GM19025 (cell line): ENCODE data around the gene NHSL1.
A peak's percentile ranks its signal among the peaks of the same experiment; 100 is the strongest.

Experiments
- ATAC-seq: cut with Tn5 transposase; IDR thresholded peaks from one replicate; pipeline ENCODE4 v1.9.1; 2021; ENCODE audit warnings: mild to moderate bottlenecking, low read depth, moderate library complexity; ENCODE audit not compliant: unreplicated experiment

Gene NHSL1

DNA sequence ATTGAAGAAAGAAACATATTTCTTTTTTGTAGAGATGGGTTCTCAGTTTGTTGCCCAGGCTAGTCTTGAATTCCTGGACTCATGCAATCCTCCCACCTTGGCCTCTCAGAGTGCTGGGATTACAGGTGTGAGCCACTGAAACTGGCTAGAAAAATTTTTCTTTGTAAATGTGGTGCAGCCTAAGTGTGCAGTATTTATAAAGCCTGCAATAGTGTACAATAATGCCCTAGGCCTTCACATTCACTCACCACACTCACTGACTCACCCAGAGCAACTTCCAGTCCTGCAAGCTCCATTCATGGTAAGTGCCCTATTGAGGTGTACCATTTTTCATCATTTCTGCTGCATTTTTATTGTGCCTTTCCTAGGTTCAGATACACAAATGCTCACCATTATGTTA is 31.4 kb downstream of the NHSL1 start:
- no peak for ATAC-seq

DNA sequence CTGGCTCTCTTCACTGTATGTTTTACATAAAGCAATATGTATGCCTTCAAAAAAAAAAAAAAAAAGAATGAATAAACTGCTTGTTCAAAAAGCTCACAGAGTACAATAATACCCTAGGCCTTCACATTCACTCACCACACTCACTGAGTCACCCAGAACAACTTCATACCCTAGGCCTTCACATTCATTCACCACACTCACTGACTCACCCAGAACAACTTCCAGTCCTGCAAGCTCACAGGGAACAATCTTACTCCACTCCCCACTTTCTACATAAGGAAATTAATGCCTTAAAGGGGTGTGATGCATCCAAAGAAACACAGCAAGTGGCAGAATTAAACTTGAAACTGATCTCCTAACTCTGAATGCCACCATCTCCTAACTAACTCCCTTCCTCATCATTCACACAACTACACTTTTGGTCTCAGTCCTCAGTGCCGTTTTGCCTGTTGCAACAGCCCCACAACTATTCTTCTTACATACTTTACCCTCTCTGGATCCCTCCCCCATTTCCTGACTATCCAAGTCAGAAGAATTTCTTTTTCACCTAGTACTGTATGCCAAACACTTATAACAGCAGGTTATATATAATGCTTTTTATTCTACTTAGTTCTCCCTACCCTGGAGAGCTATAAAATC is 34.2 kb downstream of the NHSL1 start:
- ATAC-seq = no peak

GRCh38 chr6:138464085-138464484 is 35.2 kb downstream of the NHSL1 start:
- ATAC-seq = no peak

DNA sequence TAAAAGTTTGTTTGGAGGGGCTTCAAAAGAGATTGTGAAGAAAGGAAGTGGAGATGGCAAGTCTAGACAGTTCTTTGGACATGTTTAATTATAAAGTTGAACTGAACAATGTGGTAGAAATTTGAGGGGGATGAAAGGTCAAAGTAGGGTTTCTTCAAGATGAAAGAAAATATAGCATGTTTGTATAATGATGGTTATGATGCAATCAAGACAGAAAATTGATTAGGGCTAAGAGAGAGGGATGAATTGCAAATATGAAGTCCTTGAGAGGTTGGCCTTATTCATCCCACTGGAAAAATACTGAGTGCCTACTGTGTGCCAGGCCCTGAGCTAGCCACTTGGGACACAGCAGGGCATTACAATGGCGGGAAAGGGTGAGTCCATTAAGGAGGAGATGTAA is 37.6 kb downstream of the NHSL1 start:
- ATAC-seq = no peak

GRCh38 chr6:138456401-138456790 is 42.9 kb downstream of the NHSL1 start:
- no peak for ATAC-seq

DNA sequence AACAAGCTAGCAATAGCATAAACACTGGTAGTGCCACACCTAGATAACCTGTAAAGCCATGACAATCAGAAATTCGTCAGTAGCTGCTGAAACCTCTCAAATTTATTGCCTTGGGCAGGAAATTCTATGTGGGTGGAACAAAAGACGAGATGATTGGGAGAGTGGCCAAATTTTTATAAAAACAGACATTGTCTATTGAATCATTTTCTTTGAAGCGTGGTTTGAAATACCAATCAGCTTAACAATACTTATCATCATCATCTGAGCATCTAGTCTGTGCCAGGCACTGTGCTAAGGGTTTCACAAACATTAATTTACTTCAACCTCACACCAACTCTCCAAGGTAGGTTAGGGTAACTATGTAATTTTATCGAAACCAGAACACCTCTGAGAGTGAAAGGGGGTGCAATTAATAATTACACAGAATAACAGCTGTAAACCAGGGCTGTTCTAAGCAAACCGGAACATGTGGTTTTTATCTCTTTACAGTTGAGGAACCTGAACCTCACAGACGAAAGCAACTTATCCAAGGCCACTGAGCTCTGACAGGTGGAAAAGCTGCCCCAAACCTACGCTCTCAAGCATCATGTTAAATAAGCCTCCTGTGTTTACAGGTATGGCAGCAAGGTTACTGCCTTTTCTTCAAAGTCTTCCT is 43.4 kb downstream of the NHSL1 start:
- peak; percentile 96 for ATAC-seq

- ATAC-seq = no peak
These were observed 44.1 kb downstream of the NHSL1 start for GRCh38 chr6:138454981-138455706.

DNA sequence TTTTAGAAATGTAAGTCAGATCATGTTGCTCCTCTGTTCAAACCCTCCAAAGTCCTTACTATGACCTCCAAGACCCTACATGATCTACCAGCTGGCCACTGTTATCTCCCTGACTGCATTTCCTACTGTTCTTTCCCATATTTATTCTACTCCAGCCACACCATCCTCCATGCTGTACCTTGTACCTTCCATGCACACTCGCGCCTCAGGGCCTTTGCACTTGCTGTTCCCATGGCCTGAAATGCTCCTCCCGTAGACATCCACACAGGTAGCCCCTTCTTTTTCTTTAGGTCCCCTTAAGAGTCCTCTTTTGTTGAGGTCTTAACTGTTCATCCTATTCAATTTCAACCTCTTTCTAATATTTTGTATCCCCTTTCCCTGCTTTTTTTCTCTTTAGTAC is 48.3 kb downstream of the NHSL1 start:
- ATAC-seq = no peak

GRCh38 chr6:138450445-138450844 is 48.8 kb downstream of the NHSL1 start:
- no peak for ATAC-seq

GRCh38 chr6:138446821-138447220 is 52.5 kb downstream of the NHSL1 start:
- ATAC-seq = no peak

- ATAC-seq = no peak
These were observed 55.3 kb downstream of the NHSL1 start for GRCh38 chr6:138443979-138444378.

DNA sequence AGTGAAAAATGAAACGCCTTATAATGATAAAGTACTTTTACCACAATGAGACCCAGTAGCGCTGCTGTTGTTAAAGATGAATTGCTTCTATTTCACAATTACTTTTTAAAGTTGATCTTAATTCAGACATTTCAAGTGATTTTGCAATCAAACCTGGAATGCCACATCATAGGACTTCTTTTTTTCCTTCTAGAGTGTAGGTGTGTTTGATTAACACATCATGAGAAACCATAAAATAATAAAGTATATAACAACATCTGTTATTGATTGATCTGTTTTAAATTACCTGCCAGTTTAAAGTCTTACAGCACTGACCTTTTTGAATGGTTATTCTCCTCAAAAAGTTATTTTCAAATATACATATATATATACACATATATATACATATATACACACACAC is 56.6 kb downstream of the NHSL1 start:
- ATAC-seq = no peak

- no peak for ATAC-seq
These were observed 57.3 kb downstream of the NHSL1 start for GRCh38 chr6:138441965-138442364.

GRCh38 chr6:138440758-138441357 is 58.4 kb downstream of the NHSL1 start:
- no peak for ATAC-seq

GRCh38 chr6:138440296-138440695 is 59.0 kb downstream of the NHSL1 start:
- no peak for ATAC-seq

- ATAC-seq = no peak
These were observed 59.7 kb downstream of the NHSL1 start for GRCh38 chr6:138439546-138439945.

DNA sequence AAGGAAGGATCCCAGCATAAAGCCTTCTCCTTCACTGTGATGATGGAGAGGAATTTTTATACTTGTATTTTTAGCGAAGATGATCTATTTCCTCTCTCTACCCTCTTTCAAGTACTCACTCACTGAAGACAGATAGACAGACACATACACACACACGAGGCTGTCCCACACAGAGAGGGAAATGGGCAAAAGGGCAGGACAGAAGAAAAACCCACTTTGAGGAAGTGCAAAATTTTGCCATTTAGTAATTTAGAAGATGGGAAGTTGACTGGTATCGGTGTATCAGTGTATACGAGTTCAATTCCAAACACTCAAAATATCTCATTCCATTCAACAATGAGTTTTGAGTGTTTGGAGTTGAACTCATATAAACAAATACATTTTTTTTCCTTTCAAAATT is 64.4 kb downstream of the NHSL1 start:
- no peak for ATAC-seq

- no peak for ATAC-seq
These were observed 65.2 kb downstream of the NHSL1 start for GRCh38 chr6:138434096-138434495.

GRCh38 chr6:138432063-138432356 is 67.3 kb downstream of the NHSL1 start:
- no peak for ATAC-seq

DNA sequence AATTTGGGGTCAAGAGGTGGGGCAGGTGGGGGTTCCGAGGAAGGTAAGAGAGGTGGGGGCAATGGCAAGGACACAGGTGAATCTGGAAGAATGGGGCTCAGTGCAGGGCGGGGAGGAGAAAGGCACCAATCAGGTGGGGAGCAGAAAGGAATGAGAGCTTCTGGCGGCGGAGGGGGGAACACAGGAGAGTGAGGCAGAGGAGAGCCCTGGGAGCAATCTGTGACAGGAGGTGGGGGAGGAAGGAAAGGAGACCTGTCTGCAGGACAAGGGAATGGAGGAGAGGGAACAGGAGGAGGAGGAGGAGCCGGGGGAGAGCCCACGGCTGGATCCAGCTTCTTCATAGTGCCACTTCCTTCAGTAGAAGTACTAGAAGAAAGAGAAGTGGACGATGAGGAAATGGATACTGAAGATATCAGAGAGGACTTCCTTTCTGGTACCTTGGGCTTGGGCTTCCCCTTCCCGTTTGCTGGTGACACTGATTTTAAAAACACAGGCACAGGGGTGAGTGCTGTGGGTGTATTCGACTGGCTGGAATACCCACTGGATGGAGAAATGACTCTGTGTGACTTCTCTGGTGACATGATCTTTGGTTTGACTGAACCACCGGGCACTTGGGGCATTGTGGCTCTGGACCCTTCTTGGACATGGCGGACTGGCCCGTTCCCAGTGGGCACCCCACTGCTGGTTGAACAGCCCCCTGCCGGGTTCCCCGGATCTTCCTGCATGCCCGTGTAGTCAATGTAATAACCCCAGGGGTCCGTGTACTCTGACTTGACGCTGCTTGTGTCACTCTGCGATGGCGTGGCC is 67.8 kb downstream of the NHSL1 start:
- no peak for ATAC-seq
